HL-60 (cell line): Measurements from ENCODE around the gene ZFYVE28.

Experiments
- DNase-seq, 2 experiments: peaks; one replicate each; pipeline ENCODE4 v3.0.0-alpha.2; 2010 to 2020; ENCODE audit warnings: low read depth in 1 of 2, low spot score in 1 of 2
- H3K27ac ChIP-seq: fragments of 250-450 bp; sonication (Bioruptor Pico); replicated peaks from 2 replicates; pipeline ENCODE4 v1.5.1; 2020; ENCODE audit warnings: mild to moderate bottlenecking, moderate library complexity
- H3K27me3 ChIP-seq: fragments of 250-450 bp; sonication (Bioruptor Pico); 2 replicates; pipeline ENCODE4 v1.5.1; 2021; ENCODE audit warnings: mild to moderate bottlenecking, moderate library complexity; ENCODE audit not compliant: insufficient read depth, poor library complexity, severe bottlenecking
- H3K4me3 ChIP-seq: replicated peaks from 2 replicates; pipeline ENCODE4 v1.5.1; 2011; ENCODE audit warnings: mild to moderate bottlenecking, control low read depth, low read length; ENCODE audit not compliant: insufficient read depth
- CTCF ChIP-seq: IDR thresholded peaks from one replicate; pipeline ENCODE4 v1.5.1; 2011; ENCODE audit warnings: low read length, control low read depth, inconsistent platforms; ENCODE audit not compliant: insufficient read depth
- GABPA ChIP-seq: IDR thresholded peaks from 2 replicates; pipeline ENCODE4 v1.6.1; 2012; ENCODE audit warnings: low read depth
- POLR2AphosphoS5 ChIP-seq: IDR thresholded peaks from 2 replicates; pipeline ENCODE4 v1.6.1; 2012; ENCODE audit warnings: low read depth
- REST ChIP-seq: IDR thresholded peaks from 2 replicates; pipeline ENCODE4 v1.6.1; 2012; ENCODE audit warnings: low read depth; ENCODE audit not compliant: insufficient replicate concordance
- SPI1 ChIP-seq: IDR thresholded peaks from 2 replicates; pipeline ENCODE4 v1.6.1; 2012; ENCODE audit warnings: low read depth, mild to moderate bottlenecking, borderline replicate concordance

The ZFYVE28 gene

GRCh38 chr4:2445571-2445970 lies 27.1 kb upstream of the ZFYVE28 start:
- no peak for TF ChIP-seq SPI1
- no peak for TF ChIP-seq GABPA
- TF ChIP-seq POLR2AphosphoS5, result no peak
- TF ChIP-seq REST, result no peak
- no peak for TF ChIP-seq CTCF
- no peak for DNase-seq
- no peak overlapping the region for H3K4me3 ChIP-seq
- no peaks in the 10 kb centered on the region for H3K27me3 ChIP-seq
- no peak overlapping the region for H3K27ac ChIP-seq

- no peak for DNase-seq
- TF ChIP-seq CTCF, result no peak
- TF ChIP-seq SPI1, result no peak
- no peak for TF ChIP-seq REST
- TF ChIP-seq POLR2AphosphoS5, result no peak
- TF ChIP-seq GABPA, result no peak
- no peaks in the 10 kb centered on the region for H3K27me3 ChIP-seq
- H3K27ac ChIP-seq, result no peak overlapping the region
- no peak overlapping the region for H3K4me3 ChIP-seq
Observed at GRCh38 chr4:2445130-2445529, 26.7 kb upstream of the ZFYVE28 start.

GRCh38 chr4:2443956-2444740 lies 25.7 kb upstream of the ZFYVE28 start:
- DNase-seq, result no peak
- TF ChIP-seq CTCF (no peak), POLR2AphosphoS5 (no peak), SPI1 (no peak), REST (no peak), GABPA (no peak)
- no peaks in the 10 kb centered on the region for H3K27me3 ChIP-seq
- H3K4me3 ChIP-seq, result no peak overlapping the region
- no peak overlapping the region for H3K27ac ChIP-seq
